ENCODE measurements around the gene NAGA. TPM values are rescaled to one million over a fixed set of nuclear protein-coding genes. Genes with fewer than 3 reads are reported as not detected.

Gene NAGA
- polyA plus RNA-seq, 2 of the 4 experiments (the other 2 are of a cell fraction): 6.6 to 8.9 TPM

GRCh38 chr22:42079319-42080251 is 9.0 kb upstream of the NAGA start, which contains the start of gene SMDT1 (continued):
- TF ChIP-seq HEYL (CRISPR knock-in tag; IDR thresholded peaks at IDR 0.05) (peak; percentile 78; the same call in 1 of the 2 replicates), MAFK (IDR thresholded peaks at IDR 0.05; ENCODE audit: partially characterized antibody) (no peak), CTCF (IDR thresholded peaks at IDR 0.05) (no peak), JUNB (IDR thresholded peaks at IDR 0.05) (no peak), POLR2AphosphoS2 (conservative IDR thresholded peaks at IDR 0.05; ENCODE audit: low read length) (no peak), JUN (IDR thresholded peaks at IDR 0.05) (peak in 1 of 2 experiments; percentile 72; a peak in 3 of 5 replicates), MAZ (IDR thresholded peaks at IDR 0.05; ENCODE audit: borderline replicate concordance, low read depth, low read length) (0 out of 2 replicates have a peak, but pooled peaks have one; percentile 12), RAD21 (conservative IDR thresholded peaks at IDR 0.05 in 1 of 2, IDR thresholded peaks at IDR 0.05 in 1 of 2) (no peak), MYC (IDR thresholded peaks at IDR 0.05; ENCODE audit: borderline replicate concordance, low read length) (peak; percentile 49; the same call in 1 of the 2 replicates), NPAS2 (CRISPR knock-in tag; IDR thresholded peaks at IDR 0.05; ENCODE audit: borderline replicate concordance) (no peak), USF2 (IDR thresholded peaks at IDR 0.05) (0 out of 2 replicates have a peak, but pooled peaks have one; percentile 43), CEBPB (IDR thresholded peaks at IDR 0.05) (no peak), ATOH8 (CRISPR knock-in tag; IDR thresholded peaks at IDR 0.05; ENCODE audit: low read depth) (peak; percentile 96), ESRRA (IDR thresholded peaks at IDR 0.05; ENCODE audit: borderline replicate concordance, low read length) (no peak), ZC3H11A (IDR thresholded peaks at IDR 0.05) (no peak), KDM5A (IDR thresholded peaks at IDR 0.05) (no peak), MAX (IDR thresholded peaks at IDR 0.05) (peak; percentile 91), HMGXB4 (CRISPR knock-in tag; IDR thresholded peaks at IDR 0.05; ENCODE audit: borderline replicate concordance) (peak; percentile 52; the same call in 1 of the 2 replicates), REST (IDR thresholded peaks at IDR 0.05) (peak; percentile 79), TP53 (CRISPR knock-in tag; IDR thresholded peaks at IDR 0.05) (peak; percentile 66; the same call in 1 of the 2 replicates), CHD2 (IDR thresholded peaks at IDR 0.05; ENCODE audit: low read length, partially characterized antibody) (peak; percentile 86), EP300 (IDR thresholded peaks at IDR 0.05) (no peak), FOXS1 (CRISPR knock-in tag; IDR thresholded peaks at IDR 0.05) (peak; percentile 85)

Measured in A549 (cell line).